Measurements from ENCODE around the gene OR6Q1. TPM values are rescaled to one million over a fixed set of nuclear protein-coding genes. Genes with fewer than 3 reads are reported as not detected.

OR6Q1 gene
- total and polyA plus RNA-seq, 2 donors (not counting 1 experiment from before 2014, with no cell fraction given): not detected

DNA sequence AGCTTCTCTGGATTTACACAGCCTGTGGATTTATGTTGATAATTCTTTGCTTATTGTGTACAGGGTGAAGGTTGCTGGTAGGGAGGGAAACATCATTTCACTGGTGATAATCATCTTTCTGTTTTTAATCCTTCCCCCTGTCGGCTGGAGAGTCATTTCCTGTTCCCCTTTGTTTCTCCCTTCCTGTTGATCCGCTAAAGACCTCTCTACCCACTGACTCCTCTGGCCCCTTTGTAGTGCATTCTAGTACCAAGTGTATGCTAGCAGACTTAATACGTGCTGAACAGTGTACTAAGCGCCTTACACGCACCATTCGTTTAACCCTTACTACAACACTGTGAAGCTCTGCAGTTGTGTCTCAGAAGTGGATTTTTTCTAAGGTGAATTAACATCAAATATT, 26.1 kb upstream of the OR6Q1 start:
- H3K27ac ChIP-seq (ENCODE audit: low read length in 2 of 2): no peak overlapping the region
- no peak for TF ChIP-seq EZH2 (IDR thresholded peaks at IDR 0.05; ENCODE audit: borderline replicate concordance, insufficient read depth, low read depth, low read length, poor library complexity, severe bottlenecking)
- TF ChIP-seq, protein P1, sequence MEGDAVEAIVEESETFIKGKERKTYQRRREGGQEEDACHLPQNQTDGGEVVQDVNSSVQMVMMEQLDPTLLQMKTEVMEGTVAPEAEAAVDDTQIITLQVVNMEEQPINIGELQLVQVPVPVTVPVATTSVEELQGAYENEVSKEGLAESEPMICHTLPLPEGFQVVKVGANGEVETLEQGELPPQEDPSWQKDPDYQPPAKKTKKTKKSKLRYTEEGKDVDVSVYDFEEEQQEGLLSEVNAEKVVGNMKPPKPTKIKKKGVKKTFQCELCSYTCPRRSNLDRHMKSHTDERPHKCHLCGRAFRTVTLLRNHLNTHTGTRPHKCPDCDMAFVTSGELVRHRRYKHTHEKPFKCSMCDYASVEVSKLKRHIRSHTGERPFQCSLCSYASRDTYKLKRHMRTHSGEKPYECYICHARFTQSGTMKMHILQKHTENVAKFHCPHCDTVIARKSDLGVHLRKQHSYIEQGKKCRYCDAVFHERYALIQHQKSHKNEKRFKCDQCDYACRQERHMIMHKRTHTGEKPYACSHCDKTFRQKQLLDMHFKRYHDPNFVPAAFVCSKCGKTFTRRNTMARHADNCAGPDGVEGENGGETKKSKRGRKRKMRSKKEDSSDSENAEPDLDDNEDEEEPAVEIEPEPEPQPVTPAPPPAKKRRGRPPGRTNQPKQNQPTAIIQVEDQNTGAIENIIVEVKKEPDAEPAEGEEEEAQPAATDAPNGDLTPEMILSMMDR (IDR thresholded peaks at IDR 0.05): no peak
- CTCF ChIA-PET: no interaction called here
- Mint-ChIP-seq H3K4me3 (no peak overlapping the region), H3K27me3 (peaks cover 41% of the 10 kb centered on the region), H3K9me3 (ENCODE audit: insufficient read depth) (no peaks in the 10 kb centered on the region), H3K4me1 (no peaks in the 10 kb centered on the region), H3K27ac (no peak overlapping the region)
- ATAC-seq (ENCODE audit: low read depth): no peak
- peaks cover 0 to 5% (median 2%) of the 10 kb centered on the region in 4 experiments for H3K27me3 ChIP-seq (replicated peaks in 1 of 4; ENCODE audit: control extremely low read depth in 1 of 4, control insufficient read depth in 3 of 4, insufficient read depth in 4 of 4, low read length in 3 of 4)
- no peak overlapping the region for H3K9ac ChIP-seq (ENCODE audit: low read length)
- H3K9me3 ChIP-seq (ENCODE audit: control extremely low read depth in 1 of 3, control insufficient read depth in 2 of 3, insufficient read depth in 1 of 3, low read length in 2 of 3): peaks cover 0 to 4% (median 0%) of the 10 kb centered on the region in 3 donors
- no peak overlapping the region for H3K4me3 ChIP-seq (ENCODE audit: control extremely low read depth in 1 of 5, extremely low read depth in 1 of 5, insufficient read depth in 1 of 5, low read depth in 2 of 5, low read length in 4 of 5)
- no peaks in the 10 kb centered on the region for H3K79me2 ChIP-seq (ENCODE audit: control insufficient read depth, insufficient read depth, low read length)
- intact Hi-C loops (cut with micrococcal nuclease): no loop called here
- H3K4me1 ChIP-seq (ENCODE audit: control insufficient read depth in 2 of 2, insufficient read depth in 2 of 2, low read length in 2 of 2): no peaks in the 10 kb centered on the region
- DNase-seq: no peak
- H4K20me1 ChIP-seq (ENCODE audit: control insufficient read depth, insufficient read depth, low read length, poor library complexity, severe bottlenecking): no peaks in the 10 kb centered on the region
- no CpG with 5 or more reads among the region's 6 CpGs for WGBS (ENCODE audit: insufficient coverage)
- no peaks in the 10 kb centered on the region for H3K36me3 ChIP-seq (replicated peaks in 1 of 2; ENCODE audit: control extremely low read depth in 1 of 2, control insufficient read depth in 1 of 2, extremely low read depth in 1 of 2, insufficient read depth in 2 of 2, low read length in 1 of 2)
- H3K4me2 ChIP-seq (replicated peaks; ENCODE audit: low read depth, low read length, poor library complexity, severe bottlenecking): no peak overlapping the region
- POLR2A ChIA-PET: no interaction called here
- no peak overlapping the region for H2AFZ ChIP-seq (ENCODE audit: insufficient read depth, low read depth, low read length, poor library complexity, severe bottlenecking)

- intact Hi-C loops (cut with micrococcal nuclease): no loop called here
- TF ChIP-seq EZH2 (IDR thresholded peaks at IDR 0.05; ENCODE audit: borderline replicate concordance, insufficient read depth, low read depth, low read length, poor library complexity, severe bottlenecking): no peak
- TF ChIP-seq, protein P1 (IDR thresholded peaks at IDR 0.05): no peak
- POLR2A ChIA-PET: no interaction called here
- Histone ChIP-seq H2AFZ (ENCODE audit: insufficient read depth, low read depth, low read length, poor library complexity, severe bottlenecking) (no peak overlapping the region), H3K4me1 (ENCODE audit: control insufficient read depth in 2 of 2, insufficient read depth in 2 of 2, low read length in 2 of 2) (no peaks in the 10 kb centered on the region), H3K79me2 (ENCODE audit: control insufficient read depth, insufficient read depth, low read length) (no peaks in the 10 kb centered on the region), H3K4me2 (replicated peaks; ENCODE audit: low read depth, low read length, poor library complexity, severe bottlenecking) (no peak overlapping the region), H3K9me3 (ENCODE audit: control extremely low read depth in 1 of 3, control insufficient read depth in 2 of 3, insufficient read depth in 1 of 3, low read length in 2 of 3) (no peaks in the 10 kb centered on the region), H3K9ac (ENCODE audit: low read length) (no peak overlapping the region), H3K27ac (ENCODE audit: low read length in 2 of 2) (no peak overlapping the region), H3K4me3 (ENCODE audit: control extremely low read depth in 1 of 5, extremely low read depth in 1 of 5, insufficient read depth in 1 of 5, low read depth in 2 of 5, low read length in 4 of 5) (no peak overlapping the region), H4K20me1 (ENCODE audit: control insufficient read depth, insufficient read depth, low read length, poor library complexity, severe bottlenecking) (no peaks in the 10 kb centered on the region), H3K27me3 (replicated peaks in 1 of 4; ENCODE audit: control extremely low read depth in 1 of 4, control insufficient read depth in 3 of 4, insufficient read depth in 4 of 4, low read length in 3 of 4) (peaks cover 0 to 5% (median 2%) of the 10 kb centered on the region in 4 experiments), H3K36me3 (replicated peaks in 1 of 2; ENCODE audit: control extremely low read depth in 1 of 2, control insufficient read depth in 1 of 2, extremely low read depth in 1 of 2, insufficient read depth in 2 of 2, low read length in 1 of 2) (no peaks in the 10 kb centered on the region)
- ATAC-seq (ENCODE audit: low read depth) (no peak), DNase-seq (no peak)
- no peak overlapping the region for H3K27ac Mint-ChIP-seq
- no peaks in the 10 kb centered on the region for H3K4me1 Mint-ChIP-seq
- no CpG with 5 or more reads among the region's 2 CpGs for WGBS (ENCODE audit: insufficient coverage)
- peaks cover 38% of the 10 kb centered on the region for H3K27me3 Mint-ChIP-seq
- CTCF ChIA-PET: no interaction called here
- no peaks in the 10 kb centered on the region for H3K9me3 Mint-ChIP-seq (ENCODE audit: insufficient read depth)
- H3K4me3 Mint-ChIP-seq: no peak overlapping the region
Measured at GRCh38 chr11:58006940-58007339, 23.8 kb upstream of the OR6Q1 start.
